MM.1S (cell line): ENCODE data around the gene QTRT2.

ENCODE experiments used
- CTCF ChIP-seq: fragments of 300-600 bp; sonication (generic); IDR thresholded peaks from 2 replicates; pipeline ENCODE4 v1.5.1; 2016; ENCODE audit warnings: antibody characterized with exemption, low read length, mixed read lengths
- EZH2 ChIP-seq: fragments of 300-600 bp; sonication (generic); optimal IDR thresholded peaks from 2 replicates; pipeline ENCODE3; 2017; ENCODE audit warnings: low read depth, mild to moderate bottlenecking, antibody characterized with exemption, low read length, mixed read lengths
- EZH2phosphoT487 ChIP-seq: fragments of 300-600 bp; sonication (generic); IDR thresholded peaks from 2 replicates; pipeline ENCODE4 v1.6.1; 2018; ENCODE audit warnings: antibody characterized with exemption, low read length

DNA sequence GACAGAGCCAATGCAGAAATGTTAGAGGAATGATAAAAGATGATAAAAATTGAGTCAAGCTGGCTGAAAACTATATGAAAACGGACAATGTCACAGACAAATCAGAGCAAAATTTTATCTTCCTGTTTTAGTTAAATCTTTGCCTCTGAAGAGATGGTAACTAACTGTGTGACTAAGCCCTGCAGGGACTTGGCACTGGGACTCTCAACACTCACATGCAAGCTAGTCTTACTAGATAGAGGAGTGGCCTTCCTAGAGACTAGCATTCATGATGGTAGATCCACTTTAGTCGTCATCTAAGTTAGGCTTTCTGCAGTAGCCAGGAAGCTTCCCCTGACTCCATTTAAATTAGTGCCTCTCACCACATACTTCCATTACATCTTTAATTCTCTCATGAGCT is 4.3 kb upstream of the QTRT2 start:
- TF ChIP-seq EZH2 (no peak), CTCF (no peak), EZH2phosphoT487 (no peak)
